HG02678 (cell line): Measurements from ENCODE around the gene C10orf90.

Experiments used
- ATAC-seq: cut with Tn5 transposase; IDR thresholded peaks from one replicate; pipeline ENCODE4 v1.9.1; 2021; ENCODE audit warnings: mild to moderate bottlenecking, moderate library complexity; ENCODE audit not compliant: unreplicated experiment

Gene C10orf90

GRCh38 chr10:126674741-126675515 is 4.4 kb upstream of the C10orf90 start:
- ATAC-seq, result no peak

GRCh38 chr10:126673565-126673964 is 3.1 kb upstream of the C10orf90 start:
- ATAC-seq, result no peak

DNA sequence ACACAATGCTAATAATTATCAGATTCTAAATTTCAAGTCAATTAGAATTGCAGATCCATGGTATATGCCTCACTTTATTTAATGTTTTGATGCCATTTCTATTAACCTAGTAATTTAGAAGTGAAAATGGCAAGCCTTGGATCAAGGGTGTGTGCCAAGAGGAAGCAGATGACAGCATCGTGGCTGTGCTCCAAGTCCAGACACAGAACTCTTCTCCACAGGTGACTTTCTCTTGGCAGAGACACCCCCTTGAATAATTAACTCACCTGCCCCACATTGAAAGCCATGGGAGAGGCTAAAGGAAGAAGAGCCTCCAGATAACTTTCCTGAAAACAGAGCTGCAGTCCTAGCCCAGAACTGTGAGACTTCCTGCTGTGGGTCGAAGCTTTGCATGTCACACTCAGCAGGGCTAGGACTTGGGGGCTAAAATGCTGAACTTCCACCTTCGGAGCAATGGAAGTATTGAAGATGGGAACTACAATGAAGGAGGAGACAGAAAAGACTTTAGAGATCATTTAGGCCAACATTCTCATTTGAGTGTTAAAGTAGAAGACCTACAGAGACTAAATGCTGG is 996 bp upstream of the C10orf90 start:
- ATAC-seq, result no peak

- ATAC-seq, result no peak
Observed at GRCh38 chr10:126670895-126671261, 385 bp upstream of the C10orf90 start.

DNA sequence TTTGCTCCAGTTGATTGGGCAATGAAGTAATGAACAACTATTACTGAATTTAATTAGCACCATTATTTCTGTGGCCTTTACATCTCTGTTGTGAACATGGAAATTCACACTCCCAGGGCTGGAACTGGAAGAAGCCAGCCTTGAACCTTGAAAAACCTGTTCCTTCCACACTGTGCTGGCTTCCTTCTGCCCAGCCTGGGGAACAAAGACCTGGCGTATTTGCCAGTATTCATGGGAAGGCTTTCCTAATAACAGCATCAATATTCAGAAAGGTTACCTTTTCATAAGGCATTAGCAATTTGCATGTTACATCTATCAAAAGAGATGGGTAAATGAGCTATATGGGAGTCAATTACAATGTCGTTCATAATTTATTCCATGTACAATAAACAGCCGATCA is 1.3 kb downstream of the C10orf90 start:
- no peak for ATAC-seq

DNA sequence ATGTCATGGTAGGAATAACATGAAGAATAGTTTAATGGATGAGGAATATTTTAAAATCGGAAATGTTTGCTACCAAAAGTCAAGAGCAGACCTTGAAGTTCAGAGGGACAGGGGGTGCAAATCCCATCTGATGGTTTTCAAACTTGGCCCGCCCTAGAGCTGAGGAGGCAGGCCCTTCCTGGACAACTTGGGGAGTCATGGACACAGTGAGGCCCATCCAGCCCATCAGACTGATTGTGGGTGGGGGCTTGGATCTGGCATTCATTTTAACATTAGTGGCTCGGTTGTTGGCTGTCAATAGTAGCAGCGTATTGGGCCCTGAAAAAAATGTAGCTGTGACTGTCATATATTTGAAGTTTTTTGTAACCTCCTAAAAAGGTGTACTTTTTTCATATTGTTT is 2.0 kb downstream of the C10orf90 start:
- no peak for ATAC-seq

- no peak for ATAC-seq
Observed at GRCh38 chr10:126667568-126667967, 2.9 kb downstream of the C10orf90 start.

- ATAC-seq, result no peak
Observed at GRCh38 chr10:126665207-126665606, 5.3 kb downstream of the C10orf90 start.

- no peak for ATAC-seq
Observed at GRCh38 chr10:126663880-126664279, 6.6 kb downstream of the C10orf90 start.

DNA sequence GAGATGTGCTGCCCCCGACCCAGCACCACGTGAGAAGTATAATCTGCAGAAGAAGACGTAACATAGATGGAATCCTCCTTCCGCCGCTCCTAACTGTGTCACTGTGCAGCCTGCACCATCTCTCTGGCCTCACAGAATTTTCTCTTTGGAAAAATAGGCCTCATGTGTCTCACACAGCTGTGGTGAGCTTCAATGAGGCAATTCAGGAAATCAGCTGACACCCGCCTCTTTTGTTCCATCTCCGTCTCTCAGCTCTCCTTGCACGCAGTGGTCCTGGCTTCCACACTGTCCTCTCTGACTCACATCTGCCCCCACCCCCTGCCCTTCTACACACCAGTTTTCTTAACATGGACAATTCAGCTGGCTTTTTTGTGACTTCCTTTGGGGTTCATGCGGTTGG is 7.2 kb downstream of the C10orf90 start:
- ATAC-seq, result no peak

DNA sequence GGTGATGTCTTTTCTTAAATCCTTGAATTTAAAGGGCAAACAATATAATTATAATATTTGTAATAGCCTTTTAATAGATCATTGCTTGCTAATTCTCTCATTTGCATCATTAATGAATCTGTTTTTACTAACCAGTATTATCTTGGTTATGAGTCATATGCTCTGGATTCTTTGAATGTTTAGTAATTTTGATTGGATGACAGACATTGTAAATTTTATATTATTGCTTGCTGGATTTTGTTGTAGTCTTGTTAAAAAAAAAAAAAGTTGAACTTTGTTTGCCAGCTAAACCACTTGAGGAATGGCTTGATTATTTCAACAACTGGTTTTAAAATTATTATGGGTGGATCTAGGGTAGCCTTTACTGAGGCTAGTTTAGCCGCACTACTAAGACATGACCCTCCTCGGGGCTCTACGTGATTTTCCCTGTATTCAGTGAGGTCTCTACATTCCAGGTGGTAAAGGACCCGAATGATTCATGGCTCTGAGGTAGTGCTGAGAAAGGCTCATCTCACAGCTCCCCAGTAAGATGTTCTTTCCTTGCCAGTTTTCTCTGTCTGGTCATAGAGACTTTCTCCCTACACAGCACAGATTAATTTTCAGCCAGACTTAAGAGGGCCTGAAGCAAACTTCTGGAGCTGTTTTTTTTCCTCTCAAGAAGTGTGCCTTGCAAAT is 8.5 kb downstream of the C10orf90 start:
- ATAC-seq, result no peak

- no peak for ATAC-seq
Observed at GRCh38 chr10:126661356-126661755, 9.1 kb downstream of the C10orf90 start.

GRCh38 chr10:126659750-126660149 is 10.7 kb downstream of the C10orf90 start:
- ATAC-seq, result no peak

DNA sequence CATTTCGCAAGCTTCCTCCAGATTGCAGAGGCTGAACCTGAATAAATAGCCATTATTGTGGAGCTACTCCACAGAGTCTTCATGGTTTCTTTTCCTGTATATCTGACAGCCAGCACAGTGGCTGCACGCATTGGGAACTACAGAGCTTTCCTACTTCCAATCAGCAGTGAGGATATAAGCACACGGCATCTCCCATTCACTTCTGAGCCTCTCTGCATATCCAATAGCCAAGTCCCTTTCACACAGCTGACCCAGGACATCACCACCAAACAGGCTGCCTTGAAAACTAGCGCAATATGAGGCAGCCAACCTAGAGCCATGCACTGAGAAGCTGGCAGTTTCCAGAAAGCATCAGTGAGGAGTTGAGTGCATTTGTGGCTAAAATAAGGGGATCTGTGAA is 11.6 kb downstream of the C10orf90 start:
- ATAC-seq, result no peak

DNA sequence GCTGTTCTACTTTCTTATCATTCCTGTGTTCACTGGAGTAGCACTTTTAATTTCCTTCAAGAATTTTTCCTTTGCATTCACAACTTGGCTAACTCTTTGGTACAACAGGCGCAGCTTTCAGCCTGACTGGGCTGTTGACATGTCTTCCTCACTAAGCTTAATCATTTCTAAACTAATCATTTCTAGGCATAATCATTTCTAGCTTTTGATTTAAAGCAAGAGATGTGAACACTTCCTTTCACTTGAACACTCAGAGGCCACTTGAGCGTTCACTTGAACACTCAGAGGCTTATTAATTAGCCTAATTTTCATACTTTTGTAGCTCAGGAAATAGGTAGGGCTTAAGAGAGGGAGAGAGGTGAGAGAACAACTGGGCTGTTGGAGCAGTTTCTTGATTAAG is 15.9 kb downstream of the C10orf90 start:
- ATAC-seq, result no peak

- ATAC-seq, result no peak
Observed at GRCh38 chr10:126651467-126651866, 19.0 kb downstream of the C10orf90 start.

GRCh38 chr10:126650161-126650560 is 20.3 kb downstream of the C10orf90 start:
- no peak for ATAC-seq

GRCh38 chr10:126647116-126647515 is 23.4 kb downstream of the C10orf90 start:
- no peak for ATAC-seq

DNA sequence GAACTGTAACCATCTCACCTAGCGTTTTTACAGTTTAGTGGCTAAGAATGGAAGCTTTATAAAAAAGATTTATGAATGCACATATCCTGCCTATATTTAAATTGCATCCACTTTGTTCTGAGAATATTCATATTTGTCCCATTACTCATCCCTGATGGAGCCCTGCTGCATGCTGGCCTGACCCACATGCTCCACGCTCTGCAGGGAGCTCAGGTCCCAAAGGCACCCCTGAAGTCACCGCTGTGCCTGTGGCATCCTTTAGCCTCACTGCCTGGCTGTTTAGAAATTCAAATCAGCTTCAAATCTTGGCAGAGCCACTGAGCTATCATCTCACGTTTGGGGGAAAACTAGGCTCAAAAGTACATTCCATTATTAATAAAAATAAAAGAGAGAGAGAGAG is 24.4 kb downstream of the C10orf90 start:
- ATAC-seq, result no peak

DNA sequence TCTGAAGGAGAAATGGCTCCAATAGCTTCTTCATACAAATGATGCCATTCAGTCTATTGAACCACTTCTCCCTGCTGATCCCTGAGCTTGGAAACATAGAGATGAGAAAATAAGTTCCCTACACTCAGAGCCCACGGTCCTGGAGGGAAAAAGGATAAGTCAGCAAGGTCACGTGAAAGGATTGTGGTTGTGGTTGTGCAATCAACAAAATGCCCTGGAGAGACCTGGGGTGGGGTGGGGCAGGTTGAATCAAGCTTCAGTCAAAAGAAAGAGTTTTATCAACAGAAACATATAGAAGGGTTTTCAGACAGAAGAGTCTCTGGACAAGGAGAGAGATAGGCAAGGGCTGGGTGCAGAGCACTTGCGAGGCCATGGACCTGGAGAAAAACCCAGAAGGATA is 30.1 kb downstream of the C10orf90 start:
- ATAC-seq, result no peak

DNA sequence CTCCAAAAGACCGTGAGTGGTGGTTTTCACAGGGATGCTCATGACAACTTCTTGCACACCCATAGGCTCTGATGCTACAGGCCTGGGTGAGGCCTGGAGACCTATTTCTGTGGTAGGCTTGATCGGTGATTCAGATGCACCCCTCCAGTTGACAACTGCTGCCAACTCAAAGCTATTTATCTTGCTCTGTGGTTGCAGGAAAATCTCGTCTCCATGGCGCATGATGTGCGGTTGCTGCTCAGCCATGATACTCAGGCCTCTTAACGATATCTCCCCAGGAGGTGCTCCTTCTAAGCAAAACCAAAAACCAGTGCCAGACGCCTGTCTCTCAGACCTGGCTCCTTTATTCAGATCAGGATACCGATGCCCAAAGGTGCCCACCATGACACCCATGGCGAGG is 31.4 kb downstream of the C10orf90 start:
- ATAC-seq, result no peak

GRCh38 chr10:126638542-126638941 is 32.0 kb downstream of the C10orf90 start:
- no peak for ATAC-seq
